Pons (tissue), 1 donor: Measurements from ENCODE around the gene TENT4A.

ENCODE experiments used
- DNase-seq: peaks from one replicate; pipeline ENCODE4 v3.0.0-alpha.2; 2016; ENCODE audit warnings: low spot score

TENT4A gene

DNA sequence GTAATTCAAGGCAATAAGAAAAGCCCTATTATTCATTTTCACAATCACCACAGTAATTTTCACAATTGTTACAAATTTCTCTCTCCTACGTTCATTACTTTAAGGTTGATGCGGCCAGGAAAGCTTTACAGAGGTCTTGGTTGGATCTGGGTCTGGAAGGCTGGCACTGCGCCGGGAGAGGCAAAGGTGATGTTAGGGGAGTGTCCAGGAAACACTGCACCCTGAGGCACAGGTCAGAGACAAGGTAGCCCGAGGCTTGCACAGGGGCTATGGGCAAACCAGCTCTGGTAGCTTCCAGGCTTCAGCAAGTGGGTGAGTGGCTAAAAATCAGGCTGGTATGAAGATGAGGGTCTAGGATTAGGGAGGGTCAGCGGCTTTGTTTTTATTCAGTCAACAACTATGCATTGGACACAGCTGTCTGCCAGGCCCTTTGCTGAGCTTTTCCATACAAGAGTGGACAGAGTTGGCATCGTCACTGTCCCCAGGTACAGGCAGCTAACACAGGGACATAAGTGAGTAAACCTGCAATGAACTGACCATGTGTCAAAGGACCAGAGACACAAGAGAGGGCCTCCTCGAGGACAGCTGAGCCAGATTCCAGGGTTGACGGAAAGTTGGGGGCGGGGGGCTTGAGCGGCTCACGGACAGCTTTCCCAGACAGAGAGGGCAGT lies 12.4 kb upstream of the TENT4A start:
- DNase-seq, result no peak

DNA sequence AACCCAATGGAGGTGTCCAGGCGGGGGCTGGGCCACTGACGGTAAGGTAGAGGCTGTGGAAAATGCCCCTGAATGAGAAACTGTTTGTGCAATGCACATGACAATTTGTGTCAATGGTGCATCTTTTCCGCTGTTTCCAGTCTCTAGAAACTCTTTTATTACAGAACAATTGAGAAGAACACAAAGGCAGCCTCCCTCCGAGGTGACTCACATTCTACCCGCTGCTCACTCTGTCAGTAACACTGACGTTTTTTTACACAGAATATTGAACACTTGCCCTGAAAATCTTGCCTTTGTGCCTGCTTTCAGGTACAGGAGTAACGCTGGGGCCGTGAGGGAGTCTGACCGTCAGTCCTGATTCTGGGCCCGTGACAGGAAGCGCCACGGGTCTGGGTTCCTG lies 11.7 kb upstream of the TENT4A start:
- DNase-seq, result no peak

DNA sequence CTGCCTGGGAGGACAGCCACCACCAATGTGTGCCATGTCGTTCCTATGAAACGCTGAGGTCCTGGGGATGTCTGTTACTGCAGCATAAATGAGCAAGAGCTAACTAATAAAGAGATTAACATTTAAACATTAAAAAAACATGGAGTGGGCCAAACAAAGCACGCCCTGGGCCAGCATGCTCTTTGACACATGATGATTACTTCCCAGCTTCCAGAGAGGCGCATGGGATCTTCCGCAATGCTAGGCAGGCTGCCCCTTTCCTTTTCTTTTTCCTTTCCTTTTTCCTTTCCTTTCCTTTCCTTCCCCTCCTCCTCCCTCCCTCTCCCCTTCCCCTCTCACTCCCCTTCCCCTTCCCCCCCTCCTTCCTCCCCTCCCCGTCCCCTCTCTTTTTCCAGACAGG lies 10.6 kb upstream of the TENT4A start:
- no peak for DNase-seq

DNA sequence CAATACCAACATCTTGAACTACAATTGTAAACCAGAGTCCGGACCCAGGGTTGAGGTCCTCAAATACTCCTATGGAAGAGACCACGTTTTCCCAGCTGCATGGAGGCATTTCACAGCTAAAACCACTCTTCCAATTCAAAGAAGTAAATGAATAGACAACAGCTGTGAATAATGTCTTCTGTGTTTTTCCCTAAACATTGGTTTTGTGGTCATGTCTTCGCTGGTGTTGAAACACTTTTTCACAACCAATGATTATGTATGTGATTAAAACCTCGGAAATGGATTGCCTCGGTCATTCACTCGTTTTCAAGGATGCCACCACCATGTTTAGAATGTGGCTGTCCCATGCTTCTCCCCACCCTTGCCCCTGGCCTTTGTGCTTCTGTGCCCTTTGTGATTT lies 9.4 kb upstream of the TENT4A start:
- DNase-seq, result no peak

DNA sequence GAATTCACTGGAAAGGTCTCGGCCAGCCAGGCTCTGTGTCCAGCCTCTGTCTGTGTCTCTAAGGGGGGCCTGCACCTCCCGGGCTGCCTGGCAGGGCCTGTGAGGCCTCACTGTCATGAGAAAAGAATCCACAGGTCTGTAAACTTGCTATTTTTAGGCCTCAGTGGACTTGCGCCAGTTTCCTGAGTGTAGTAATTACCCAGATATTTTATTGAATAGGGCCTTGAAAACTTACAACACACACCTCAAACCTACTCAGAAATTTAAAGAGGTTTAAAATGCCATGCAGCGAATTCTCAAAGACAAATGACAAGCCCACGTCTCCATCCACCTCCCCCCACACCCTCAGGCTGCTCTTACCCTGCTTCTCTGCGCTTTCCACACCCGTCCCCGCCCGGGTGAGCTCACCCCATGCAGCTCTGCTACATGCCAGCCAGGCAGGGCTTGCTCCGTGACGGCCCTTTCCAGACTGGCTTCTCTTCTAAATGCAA lies 8.8 kb upstream of the TENT4A start:
- DNase-seq, result no peak

DNA sequence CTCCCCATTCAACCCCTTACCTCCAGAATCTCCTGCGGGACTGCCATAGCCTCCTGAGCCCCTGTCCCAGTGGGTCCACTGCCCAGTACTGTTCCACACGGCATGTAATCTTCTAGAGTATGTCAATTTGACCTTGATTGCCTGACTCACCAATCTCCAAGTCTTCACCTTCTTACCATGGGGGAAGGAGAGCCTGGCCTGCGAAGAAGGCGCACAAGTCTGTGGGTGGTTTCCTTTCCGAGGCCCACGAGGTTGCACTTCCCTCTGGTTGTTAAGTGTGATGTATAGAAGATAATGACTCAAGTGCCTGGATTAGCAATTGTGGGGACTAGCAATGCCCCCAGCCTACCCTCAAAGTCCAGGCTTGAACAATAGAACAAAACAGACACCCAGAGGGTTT lies 8.1 kb upstream of the TENT4A start:
- no peak for DNase-seq

DNA sequence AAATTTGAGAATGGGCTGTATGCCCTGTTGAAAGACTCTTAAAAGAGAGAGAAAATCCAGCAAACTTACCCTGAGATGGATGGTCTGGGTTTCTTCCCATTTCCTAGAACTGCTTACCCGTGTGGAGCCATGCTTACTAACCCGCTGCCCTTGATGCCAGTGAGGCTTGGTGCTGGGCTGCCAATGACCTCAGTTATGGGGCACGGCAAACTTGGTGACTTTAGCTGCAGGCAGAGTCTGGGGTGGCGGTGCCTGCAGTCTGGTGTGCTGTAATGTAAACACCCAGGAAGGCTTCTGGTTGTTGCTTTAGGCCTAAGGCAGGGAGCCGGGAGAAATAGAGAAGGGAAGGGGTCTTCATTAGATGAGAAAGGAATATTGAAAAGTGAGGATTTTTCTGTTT lies 7.3 kb upstream of the TENT4A start:
- DNase-seq, result no peak

DNA sequence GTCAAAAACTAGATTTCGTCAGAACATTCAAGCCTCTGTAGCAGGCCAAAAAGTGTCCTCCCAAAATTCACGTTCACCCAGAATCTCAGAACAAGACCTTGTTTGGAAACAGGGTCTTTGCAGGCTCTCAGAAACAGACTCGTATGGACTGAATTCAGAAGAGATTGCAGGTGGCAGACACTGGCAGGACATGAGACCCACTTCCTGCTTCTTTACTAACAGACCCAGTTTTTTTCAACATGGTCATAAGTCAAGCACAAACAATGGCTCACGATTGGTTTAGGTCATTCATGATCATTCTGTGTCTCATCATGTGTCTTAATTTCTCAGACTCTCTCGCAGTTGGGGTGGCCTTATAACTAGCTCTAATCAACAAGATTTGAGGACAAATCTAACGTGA lies 5.4 kb upstream of the TENT4A start:
- DNase-seq, result no peak

DNA sequence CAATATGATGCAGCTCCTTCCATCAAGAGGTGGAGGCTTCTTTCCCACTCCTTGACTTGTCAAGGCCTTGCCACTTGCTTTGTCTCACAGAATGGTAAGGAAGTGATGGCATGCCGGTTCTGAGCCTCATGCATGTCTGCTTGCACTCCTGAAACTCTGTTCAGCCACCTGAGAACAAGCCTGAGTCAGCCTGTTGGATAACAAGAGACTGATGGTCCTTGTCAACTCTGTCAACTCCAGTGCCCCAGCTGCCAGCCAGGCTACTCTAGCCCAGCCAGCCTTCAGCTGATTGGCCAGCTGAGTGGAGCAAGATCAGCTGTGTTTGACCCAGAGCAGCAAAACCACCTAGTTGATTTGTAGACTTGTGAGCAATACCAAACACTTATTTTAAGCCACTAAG lies 4.4 kb upstream of the TENT4A start:
- no peak for DNase-seq

DNA sequence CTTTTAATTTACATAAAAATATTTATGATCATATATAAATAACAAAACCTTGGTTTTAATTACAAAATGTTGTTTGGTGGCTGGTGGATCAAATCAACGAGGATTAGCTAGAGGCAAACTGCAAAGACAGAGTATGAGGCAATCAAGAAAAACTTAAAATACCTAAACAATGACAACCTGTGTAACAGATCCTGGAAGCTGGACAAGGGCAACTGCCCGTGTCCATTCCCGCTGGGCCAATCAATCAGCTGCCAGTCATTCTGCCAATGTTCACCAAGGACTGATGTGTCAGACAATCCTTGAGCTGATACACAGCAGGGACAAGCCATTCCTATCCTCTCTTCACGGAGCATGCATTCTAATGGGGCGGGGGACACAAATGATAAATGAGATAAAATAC lies 3.2 kb upstream of the TENT4A start:
- no peak for DNase-seq

DNA sequence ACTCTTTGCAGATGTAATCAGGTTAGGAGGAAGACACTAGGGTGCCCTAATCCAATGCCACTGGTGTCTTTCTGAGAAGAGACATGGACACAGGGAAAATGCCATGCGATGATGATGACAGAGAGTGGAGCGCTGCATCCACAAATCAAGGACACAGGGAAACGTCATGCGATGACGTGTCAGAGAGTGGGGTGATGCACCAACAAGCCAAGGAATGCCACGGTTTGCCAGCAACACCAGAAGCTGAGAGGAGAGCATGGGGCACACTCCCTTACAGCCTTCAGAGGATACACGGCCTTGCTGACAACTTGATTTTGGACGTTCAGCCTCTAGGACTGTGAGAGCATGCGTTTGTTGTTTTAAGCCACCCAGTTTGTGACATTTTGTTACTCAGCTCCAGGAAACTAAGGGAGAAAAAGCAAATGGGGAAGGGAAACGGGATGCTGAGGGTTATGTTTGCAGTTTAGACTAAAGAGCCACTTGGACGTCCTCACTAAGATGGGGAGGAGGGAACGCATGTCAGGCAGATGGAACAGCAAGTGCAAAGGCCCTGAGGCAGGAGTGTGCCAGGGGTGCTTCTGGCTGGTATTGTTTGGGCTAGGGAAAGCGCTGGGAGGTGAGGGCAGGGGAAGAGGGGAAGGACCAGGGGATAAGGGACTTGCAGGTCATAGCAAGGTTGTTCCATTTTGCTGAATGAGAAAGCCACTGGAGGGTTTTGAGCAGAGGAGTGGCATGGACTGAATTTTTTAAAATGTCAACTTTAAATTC lies 2.5 kb upstream of the TENT4A start:
- no peak for DNase-seq

DNA sequence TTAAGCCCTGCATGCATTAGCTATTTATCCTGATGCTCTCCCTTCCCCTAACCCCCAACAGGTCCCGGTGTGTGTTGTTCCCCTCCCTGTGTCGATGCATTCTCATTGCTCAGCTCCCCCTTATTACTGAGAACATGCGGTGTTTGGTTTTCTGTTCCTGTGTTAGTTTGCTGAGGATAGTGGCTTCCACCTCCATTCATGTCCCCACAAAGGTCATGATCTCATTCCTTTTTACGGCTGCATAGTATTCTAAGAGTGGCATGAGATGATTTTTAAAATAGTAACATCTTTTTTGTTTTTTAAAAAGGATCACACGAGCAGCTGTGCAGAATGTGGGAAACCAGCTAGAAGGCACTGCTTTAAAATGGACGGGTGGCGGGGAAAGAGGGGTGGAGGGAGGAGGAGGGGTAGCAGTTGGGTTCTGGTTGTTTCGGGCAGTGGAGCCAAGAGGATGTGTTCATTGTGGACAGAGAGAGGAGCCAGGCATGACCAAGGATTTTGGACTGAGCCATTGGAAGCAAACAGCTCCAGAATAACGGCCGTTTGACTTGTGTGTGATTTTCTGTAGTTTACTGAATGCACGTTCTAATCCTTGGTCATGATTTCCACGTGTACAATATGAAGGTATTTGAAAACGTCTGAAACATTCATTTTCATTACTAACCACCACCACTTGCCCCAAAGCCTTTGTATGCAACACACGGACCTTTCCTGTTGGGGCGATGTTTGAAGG lies 1.7 kb upstream of the TENT4A start:
- no peak for DNase-seq

DNA sequence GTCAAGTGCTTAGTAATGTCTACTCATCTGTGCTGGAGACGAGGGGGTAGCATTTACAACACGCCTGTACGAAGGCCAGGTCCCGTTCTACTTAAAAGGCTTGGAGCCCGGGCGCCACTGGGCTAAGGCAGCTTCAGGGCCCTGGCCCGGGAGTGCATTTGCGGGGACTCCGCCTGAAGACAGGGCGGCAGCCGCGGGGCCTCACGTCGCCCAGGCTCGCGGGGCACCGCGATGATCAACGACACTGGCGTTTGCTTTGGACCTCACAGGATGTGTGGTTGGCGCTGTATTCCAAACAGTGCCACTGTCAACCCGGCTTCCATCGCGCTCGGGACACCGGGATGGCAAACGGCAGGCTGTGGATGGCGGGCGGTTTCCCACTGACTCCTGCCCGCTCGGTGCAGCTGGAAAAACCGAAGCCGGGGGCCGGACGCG lies 1.1 kb upstream of the TENT4A start:
- DNase-seq, result peak; percentile 38

DNA sequence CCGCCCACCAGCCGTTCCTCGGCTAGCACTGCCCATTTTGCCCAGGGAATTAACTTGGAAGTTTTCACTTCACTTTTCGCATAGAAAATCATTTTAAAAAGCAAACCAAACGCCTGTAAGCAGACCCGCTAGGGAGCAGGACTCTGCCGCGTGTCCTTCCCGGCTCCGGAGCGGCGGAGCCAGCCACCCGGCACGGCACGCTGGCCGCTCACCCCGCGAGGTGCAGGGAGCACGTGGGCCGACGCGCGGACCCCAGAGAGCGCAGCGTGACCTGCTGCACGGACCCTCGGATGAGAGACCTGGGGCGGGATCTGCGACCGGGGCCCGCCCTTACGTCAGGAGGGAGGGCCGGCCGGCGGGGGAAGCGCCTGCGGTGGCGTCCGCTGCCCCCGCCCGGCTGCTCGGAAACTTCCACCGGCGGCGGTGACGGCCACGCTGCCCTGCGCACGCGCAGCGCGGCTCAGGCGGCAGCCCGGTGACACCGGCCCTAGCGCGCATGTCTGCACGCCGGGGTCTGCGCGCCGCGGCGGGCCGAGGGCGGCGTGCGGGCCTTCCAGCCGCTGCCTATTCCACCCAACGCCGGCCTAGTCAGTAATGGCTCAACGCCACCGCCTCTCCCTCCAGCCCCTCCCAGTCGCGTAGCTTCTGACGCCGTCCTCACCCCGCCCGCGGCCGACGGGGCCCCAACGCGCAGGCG lies 507 bp upstream of the TENT4A start:
- peak; percentile 96 for DNase-seq

DNA sequence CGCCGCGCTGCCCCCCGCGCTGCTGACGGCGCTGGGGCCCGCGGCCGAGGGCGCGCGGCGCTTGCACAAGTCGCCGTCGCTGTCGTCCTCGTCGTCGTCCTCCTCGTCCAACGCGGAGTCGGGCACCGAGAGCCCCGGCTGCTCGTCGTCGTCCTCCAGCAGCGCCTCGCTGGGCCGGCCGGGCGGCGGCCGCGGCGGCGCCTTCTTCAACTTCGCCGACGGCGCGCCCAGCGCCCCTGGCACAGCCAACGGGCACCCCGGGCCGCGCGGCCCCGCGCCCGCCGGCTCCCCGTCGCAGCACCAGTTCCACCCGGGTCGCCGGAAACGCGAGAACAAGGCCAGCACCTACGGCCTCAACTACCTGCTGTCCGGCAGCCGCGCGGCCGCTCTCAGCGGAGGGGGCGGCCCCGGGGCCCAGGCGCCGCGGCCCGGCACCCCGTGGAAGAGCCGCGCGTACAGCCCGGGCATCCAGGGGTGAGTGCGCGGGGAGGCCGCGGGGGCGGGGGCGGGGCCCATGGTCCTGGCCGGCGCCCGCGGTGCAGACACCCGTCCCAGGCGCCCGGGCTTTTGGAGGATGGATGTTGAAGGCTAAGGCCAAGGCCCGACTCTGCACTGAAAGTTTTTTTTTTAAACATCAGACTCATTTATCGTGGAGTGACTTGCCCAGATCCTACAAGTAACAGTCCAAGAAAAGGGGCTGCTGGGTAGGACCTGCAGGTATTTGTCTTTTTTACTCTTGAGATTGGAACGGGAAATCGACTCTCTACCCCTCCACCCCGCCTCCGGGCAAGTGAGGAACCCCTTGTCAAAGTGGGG lies 1.2 kb downstream of the TENT4A start:
- DNase-seq, result no peak

DNA sequence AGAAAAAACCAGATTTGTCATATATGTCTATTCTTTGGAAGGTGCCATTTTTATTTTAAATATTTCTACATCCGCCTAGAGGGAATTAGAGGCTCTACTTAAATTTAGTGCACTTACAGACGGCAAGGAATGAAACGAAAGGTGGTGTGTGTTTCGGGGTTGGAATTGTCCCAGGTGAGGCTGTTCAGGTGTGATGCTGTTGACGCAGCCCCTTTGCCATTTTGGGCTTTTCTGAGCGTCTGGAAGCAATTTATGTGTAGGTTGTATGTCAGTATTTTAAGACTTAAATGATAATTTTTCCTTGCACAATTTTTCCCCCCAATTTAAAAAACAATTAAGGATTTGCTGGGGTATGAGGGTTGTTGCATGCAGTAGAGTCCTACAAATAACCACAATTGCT lies 2.0 kb downstream of the TENT4A start:
- DNase-seq, result no peak

DNA sequence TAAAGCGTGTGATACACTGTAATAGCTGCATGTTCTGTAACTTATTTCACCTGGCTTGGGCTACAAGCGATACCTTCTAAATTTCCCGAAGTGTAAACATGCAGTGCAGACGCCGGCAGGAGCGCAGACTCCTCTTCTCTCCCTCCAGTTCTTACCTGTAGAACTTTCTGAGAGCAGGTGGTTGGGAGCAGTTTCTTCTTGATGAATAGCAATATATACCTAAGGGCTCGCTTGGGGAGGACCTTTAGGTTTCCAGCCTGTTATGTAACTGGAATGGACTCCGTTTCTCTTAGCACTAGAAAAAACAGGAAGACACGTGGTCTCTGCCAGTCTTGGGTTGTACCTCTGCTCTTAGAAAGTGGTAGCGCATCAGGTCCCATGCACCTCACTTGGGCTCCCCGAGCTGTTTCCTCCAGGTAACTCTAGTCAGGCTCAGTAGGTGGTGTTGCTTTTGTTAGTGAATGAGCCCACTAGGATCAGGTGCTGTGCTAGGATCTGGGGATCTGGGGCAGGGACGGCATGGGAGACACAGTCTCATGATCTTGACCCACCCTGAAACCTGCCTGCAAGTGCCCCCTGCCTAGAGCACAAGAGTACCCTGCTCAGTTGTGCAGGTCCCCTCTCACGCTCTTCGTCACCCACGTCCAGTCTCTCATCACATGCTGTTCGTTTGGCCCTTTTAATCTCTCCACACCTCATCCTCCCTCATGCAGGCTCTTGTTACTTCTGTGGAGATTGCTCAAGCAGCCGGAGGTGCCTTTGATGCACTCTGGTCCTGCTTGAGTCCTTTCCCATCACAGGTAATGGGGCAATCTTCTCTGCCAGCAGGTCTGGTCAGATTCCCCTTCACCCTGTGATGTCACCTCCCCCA lies 2.8 kb downstream of the TENT4A start:
- peak; percentile 25 for DNase-seq

DNA sequence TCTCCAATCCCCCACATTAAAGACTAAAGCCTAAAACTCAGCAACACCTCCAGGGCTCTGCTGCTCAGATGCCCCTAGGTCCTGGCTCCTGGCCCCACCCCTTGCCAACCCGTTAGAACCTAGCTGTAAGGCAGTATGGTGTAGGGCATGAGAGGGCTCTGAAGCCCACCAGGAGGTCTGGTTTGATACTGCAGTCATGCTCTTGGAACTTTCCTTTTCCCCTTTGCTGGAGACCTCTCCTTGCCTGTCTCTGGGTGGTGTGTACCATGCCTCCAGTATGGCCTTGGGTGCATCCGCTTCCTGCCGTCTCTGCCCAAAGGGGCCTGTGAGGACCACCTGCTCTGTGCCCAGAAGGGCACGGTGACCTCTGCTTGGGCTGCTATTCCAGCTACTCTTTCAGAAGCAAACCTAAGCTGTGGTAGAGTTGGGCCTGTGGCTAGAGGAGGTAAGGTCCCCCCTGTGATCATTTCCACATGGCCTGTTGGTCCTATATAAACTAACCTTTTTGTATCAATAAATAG lies 3.5 kb downstream of the TENT4A start:
- DNase-seq, result no peak

DNA sequence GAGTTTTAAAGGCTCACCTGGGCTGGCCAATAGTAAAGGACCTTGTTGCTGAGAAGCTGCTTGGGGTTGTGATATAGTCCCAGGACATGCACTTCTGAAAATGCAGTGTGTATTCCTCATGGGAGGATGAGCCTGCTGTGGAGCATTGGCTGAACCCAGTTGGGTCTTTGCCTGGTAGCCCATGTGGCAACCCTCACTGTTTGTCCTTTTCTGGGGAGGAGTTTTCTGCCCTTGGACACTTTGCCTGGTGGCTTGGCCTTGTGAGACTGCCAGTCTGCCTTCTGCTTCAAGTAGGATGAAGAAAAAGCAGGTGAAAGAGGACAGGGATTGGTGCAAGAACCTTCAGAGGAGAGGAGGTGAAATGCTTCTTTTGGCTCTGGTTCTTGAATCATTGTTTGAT lies 4.0 kb downstream of the TENT4A start:
- no peak for DNase-seq

DNA sequence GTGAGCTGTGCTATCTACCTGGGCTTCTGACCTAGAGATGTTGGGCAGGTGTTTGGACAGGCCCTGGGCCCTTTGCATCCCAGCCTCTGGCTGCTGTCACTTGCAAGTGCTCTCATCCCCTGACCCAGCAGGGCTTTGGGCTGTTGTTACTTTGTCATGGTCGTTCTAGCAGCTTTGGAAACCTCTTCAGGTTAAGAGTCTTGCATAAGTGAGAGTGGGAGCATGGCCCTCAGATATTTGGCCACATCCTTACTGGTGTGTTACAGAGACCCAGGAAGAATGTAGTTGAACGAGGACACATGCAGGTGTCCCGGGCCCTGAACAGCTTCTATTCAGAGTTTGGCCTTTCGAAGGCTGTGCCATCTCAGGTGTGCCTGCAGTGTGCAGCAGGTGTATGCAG lies 4.5 kb downstream of the TENT4A start:
- no peak for DNase-seq
